Trophoblast cell (in vitro differentiated cells and primary cell): ENCODE data around the gene KRT73.

Experiments used
- DNase-seq, 2 donors: peaks; one replicate each; pipeline ENCODE4 v3.0.0-alpha.2; 2016
- H2AFZ ChIP-seq: 2 replicates; pipeline ENCODE4 v1.6.1; 2013; ENCODE audit warnings: low read length, moderate library complexity, mild to moderate bottlenecking; ENCODE audit not compliant: insufficient read depth, poor library complexity
- H2AK5ac ChIP-seq: 2 replicates; pipeline ENCODE4 v1.6.1; 2013; ENCODE audit warnings: mild to moderate bottlenecking, low read length
- H2BK120ac ChIP-seq: 2 replicates; pipeline ENCODE4 v1.6.1; 2013; ENCODE audit warnings: low read length, mild to moderate bottlenecking, moderate library complexity; ENCODE audit not compliant: insufficient read depth, poor library complexity
- H2BK12ac ChIP-seq: 2 replicates; pipeline ENCODE4 v1.6.1; 2013; ENCODE audit warnings: mild to moderate bottlenecking, low read length, moderate library complexity
- H2BK5ac ChIP-seq: 2 replicates; pipeline ENCODE4 v1.6.1; 2013; ENCODE audit warnings: low read length, low read depth, moderate library complexity, mild to moderate bottlenecking; ENCODE audit not compliant: poor library complexity
- H3K14ac ChIP-seq: 2 replicates; pipeline ENCODE4 v1.6.1; 2013; ENCODE audit warnings: mild to moderate bottlenecking, low read length
- H3K18ac ChIP-seq: 2 replicates; pipeline ENCODE4 v1.6.1; 2013; ENCODE audit warnings: mild to moderate bottlenecking, low read length
- H3K23ac ChIP-seq: 2 replicates; pipeline ENCODE4 v1.6.1; 2013; ENCODE audit warnings: low read length
- H3K27ac ChIP-seq: 2 replicates; pipeline ENCODE4 v1.5.1; 2013; ENCODE audit warnings: low read depth, mild to moderate bottlenecking, inconsistent platforms, low read length, moderate library complexity
- H3K27me3 ChIP-seq: 2 replicates; pipeline ENCODE4 v1.6.1; 2013; ENCODE audit warnings: inconsistent platforms, mild to moderate bottlenecking, low read length, moderate library complexity; ENCODE audit not compliant: insufficient read depth
- H3K36me3 ChIP-seq, 2 experiments: 1 replicate in 1 of 2; 2 replicates in 1 of 2; pipeline ENCODE4 v1.6.1; 2013; ENCODE audit warnings: low read length in 2 of 2, mild to moderate bottlenecking in 2 of 2, moderate library complexity in 1 of 2; ENCODE audit not compliant: insufficient read depth in 2 of 2, control insufficient read depth in 1 of 2
- H3K4ac ChIP-seq: 2 replicates; pipeline ENCODE4 v1.6.1; 2013; ENCODE audit warnings: low read depth, mild to moderate bottlenecking, low read length, moderate library complexity
- H3K4me1 ChIP-seq, 2 experiments: 1 replicate in 1 of 2; 2 replicates in 1 of 2; pipeline ENCODE4 v1.6.1; 2013; ENCODE audit warnings: low read length in 2 of 2, mild to moderate bottlenecking in 2 of 2, moderate library complexity in 1 of 2; ENCODE audit not compliant: insufficient read depth in 2 of 2, control insufficient read depth in 1 of 2
- H3K4me2 ChIP-seq: 2 replicates; pipeline ENCODE4 v1.6.1; 2013; ENCODE audit warnings: inconsistent platforms, mild to moderate bottlenecking, low read length, moderate library complexity
- H3K4me3 ChIP-seq: 2 replicates; pipeline ENCODE4 v1.5.1; 2013; ENCODE audit warnings: mild to moderate bottlenecking, low read depth, low read length, inconsistent platforms
- H3K79me1 ChIP-seq: one replicate; pipeline ENCODE4 v1.6.1; 2013; ENCODE audit warnings: low read length
- H3K79me2 ChIP-seq: 2 replicates; pipeline ENCODE4 v1.6.1; 2013; ENCODE audit warnings: low read length, mild to moderate bottlenecking; ENCODE audit not compliant: control insufficient read depth, insufficient read depth, poor library complexity
- H3K9ac ChIP-seq: 2 replicates; pipeline ENCODE4 v1.6.1; 2013; ENCODE audit warnings: mild to moderate bottlenecking, low read length
- H3K9me3 ChIP-seq: 2 replicates; pipeline ENCODE4 v1.6.1; 2013; ENCODE audit warnings: low read depth, mild to moderate bottlenecking, control low read depth, inconsistent platforms, low read length; ENCODE audit not compliant: insufficient read depth
- H4K12ac ChIP-seq: 2 replicates; pipeline ENCODE4 v1.6.1; 2013; ENCODE audit warnings: low read depth, mild to moderate bottlenecking, low read length, moderate library complexity
- H4K8ac ChIP-seq: 2 replicates; pipeline ENCODE4 v1.6.1; 2013; ENCODE audit warnings: low read depth, mild to moderate bottlenecking, low read length, moderate library complexity
- H4K91ac ChIP-seq: one replicate; pipeline ENCODE4 v1.6.1; 2013; ENCODE audit warnings: low read depth, mild to moderate bottlenecking, low read length, moderate library complexity
- WGBS: extraction: QIAGEN DNeasy Blood & Tissue Kit; methylation state at CpG from one replicate; pipeline ENCODE4 v1.1.7; 2013; ENCODE audit warnings: missing lambda C conversion rate; ENCODE audit not compliant: insufficient read length, insufficient coverage; ENCODE audit errors: extremely low coverage; 5-methylcytosine and 5-hydroxymethylcytosine counted together

The KRT73 gene

GRCh38 chr12:52575948-52576347 is 42.4 kb downstream of the KRT73 start:
- no peak overlapping the region for H4K8ac ChIP-seq
- no CpG with 5 or more reads among the region's 3 CpGs for WGBS

GRCh38 chr12:52575256-52575655 is 43.1 kb downstream of the KRT73 start:
- Histone ChIP-seq H2AK5ac (no peak overlapping the region), H3K79me1 (no peaks in the 10 kb centered on the region), H2BK12ac (no peak overlapping the region), H3K4ac (no peak overlapping the region), H4K91ac (no peak overlapping the region), H3K4me3 (no peak overlapping the region), H2BK120ac (no peak overlapping the region), H3K18ac (no peak overlapping the region), H4K12ac (no peak overlapping the region), H3K9ac (no peak overlapping the region), H3K79me2 (no peaks in the 10 kb centered on the region), H3K27me3 (no peaks in the 10 kb centered on the region), H2AFZ (no peak overlapping the region), H3K27ac (no peak overlapping the region), H2BK5ac (no peak overlapping the region), H3K23ac (no peak overlapping the region), H3K36me3 (no peaks in the 10 kb centered on the region), H4K8ac (no peak overlapping the region), H3K9me3 (peaks cover 4% of the 10 kb centered on the region), H3K4me2 (no peak overlapping the region), H3K14ac (no peak overlapping the region), H3K4me1 (peaks cover 0 to 2% of the 10 kb centered on the region in 2 experiments)
- WGBS = no CpG with 5 or more reads among the region's 9 CpGs
- no peak for DNase-seq

More at GRCh38 chr12:52575948-52576347, 42.4 kb downstream of the KRT73 start:
- no peak overlapping the region for H2BK120ac ChIP-seq
- H3K36me3 ChIP-seq = no peaks in the 10 kb centered on the region
- no peak overlapping the region for H3K4ac ChIP-seq
- no peaks in the 10 kb centered on the region for H3K79me2 ChIP-seq
- H3K27ac ChIP-seq = no peak overlapping the region
- no peak overlapping the region for H3K14ac ChIP-seq
- no peak overlapping the region for H2AK5ac ChIP-seq
- H2BK5ac ChIP-seq = no peak overlapping the region
- no peak for DNase-seq
- H3K18ac ChIP-seq = no peak overlapping the region
- peaks cover 0 to 2% of the 10 kb centered on the region in 2 experiments for H3K4me1 ChIP-seq
- H2AFZ ChIP-seq = no peak overlapping the region
- H3K23ac ChIP-seq = no peak overlapping the region
- no peak overlapping the region for H3K9ac ChIP-seq
- peaks cover 4% of the 10 kb centered on the region for H3K9me3 ChIP-seq
- H3K4me2 ChIP-seq = no peak overlapping the region
- no peaks in the 10 kb centered on the region for H3K79me1 ChIP-seq
- H3K27me3 ChIP-seq = no peaks in the 10 kb centered on the region
- H3K4me3 ChIP-seq = no peak overlapping the region
- H4K12ac ChIP-seq = no peak overlapping the region
- H2BK12ac ChIP-seq = no peak overlapping the region
- H4K91ac ChIP-seq = no peak overlapping the region

DNA sequence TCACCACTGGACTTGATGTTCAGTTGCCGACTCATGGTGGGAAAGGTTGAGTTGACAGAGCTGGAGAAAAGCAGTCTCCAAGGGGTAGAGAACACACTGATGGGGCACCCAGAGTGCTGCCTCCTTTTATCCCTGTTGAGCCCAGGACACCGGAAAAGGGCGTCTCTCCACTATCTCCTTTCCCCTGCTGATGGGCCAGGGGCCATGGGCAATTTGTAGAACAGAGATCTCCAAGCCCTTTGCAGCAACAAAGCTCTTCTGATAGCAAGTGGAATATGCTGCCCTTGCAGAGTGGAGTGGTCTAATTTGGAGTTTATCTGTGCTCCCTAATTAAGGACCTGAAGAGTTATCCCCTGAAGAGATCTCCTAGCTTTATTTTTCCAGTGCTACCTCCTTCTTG is 44.6 kb downstream of the KRT73 start, which contains the start of gene KRT74:
Gene KRT74, minus strand, starts transcription at position 101 of the 400 bp plus-strand sequence. Its CDS starts 66 bp downstream, at position 35.
- Histone ChIP-seq H4K8ac (no peak within 1 kb of the TSS), H3K36me3 (no peaks in the 10 kb centered on the region), H3K4me1 (peaks cover 0 to 2% of the 10 kb centered on the region in 2 experiments), H2BK5ac (no peak within 1 kb of the TSS), H3K27me3 (no peaks in the 10 kb centered on the region), H4K12ac (no peak within 1 kb of the TSS), H4K91ac (no peak within 1 kb of the TSS), H3K4me3 (peak within 1 kb of the TSS; percentile 47), H3K79me1 (no peaks in the 10 kb centered on the region), H2AFZ (no peak within 1 kb of the TSS), H3K23ac (no peak within 1 kb of the TSS), H2AK5ac (no peak within 1 kb of the TSS), H2BK12ac (no peak within 1 kb of the TSS), H3K18ac (no peak within 1 kb of the TSS), H3K4me2 (no peak within 1 kb of the TSS), H3K27ac (no peak within 1 kb of the TSS), H3K4ac (no peak within 1 kb of the TSS), H3K79me2 (no peaks in the 10 kb centered on the region), H3K9ac (no peak within 1 kb of the TSS), H3K14ac (no peak within 1 kb of the TSS), H2BK120ac (no peak within 1 kb of the TSS), H3K9me3 (peaks cover 3% of the 10 kb centered on the region)
- no peak for DNase-seq
- no CpG with 5 or more reads among the region's 3 CpGs for WGBS

DNA sequence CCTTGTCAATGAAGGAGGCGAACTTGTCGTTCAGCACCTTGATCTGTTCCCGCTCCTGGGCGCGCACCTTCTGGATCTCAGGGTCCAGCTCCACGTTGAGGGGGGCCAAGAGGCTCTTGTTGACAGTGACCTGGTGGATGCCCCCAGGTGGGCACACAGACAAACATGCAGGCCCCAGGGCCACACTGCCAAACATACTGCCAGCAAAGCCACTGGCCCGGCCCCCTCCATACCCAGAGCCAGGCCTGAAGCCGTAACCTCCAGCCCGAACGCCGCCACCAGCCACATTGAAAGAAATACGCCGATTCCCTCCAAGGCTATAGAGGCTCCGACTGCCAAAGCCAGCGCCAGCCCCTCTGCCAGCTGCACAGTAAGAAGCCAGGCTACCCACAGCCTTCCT is 45.1 kb downstream of the KRT73 start:
- Histone ChIP-seq H4K8ac (no peak overlapping the region), H3K14ac (no peak overlapping the region), H3K27ac (no peak overlapping the region), H3K18ac (no peak overlapping the region), H3K4ac (no peak overlapping the region), H2BK120ac (no peak overlapping the region), H3K79me2 (no peaks in the 10 kb centered on the region), H2AFZ (no peak overlapping the region), H3K9ac (no peak overlapping the region), H3K79me1 (no peaks in the 10 kb centered on the region), H3K4me2 (no peak overlapping the region), H2AK5ac (no peak overlapping the region), H3K23ac (no peak overlapping the region), H3K4me3 (peak overlapping the region; percentile 47), H2BK5ac (no peak overlapping the region), H3K27me3 (no peaks in the 10 kb centered on the region), H2BK12ac (no peak overlapping the region), H3K4me1 (peaks cover 0 to 2% of the 10 kb centered on the region in 2 experiments), H4K12ac (no peak overlapping the region), H4K91ac (no peak overlapping the region), H3K36me3 (no peaks in the 10 kb centered on the region), H3K9me3 (peaks cover 3% of the 10 kb centered on the region)
- WGBS = no CpG with 5 or more reads among the region's 15 CpGs
- DNase-seq = no peak
